ENCODE results near the gene DCAF10. TPM values are rescaled to one million over a fixed set of nuclear protein-coding genes. Genes with fewer than 3 reads are reported as not detected.

DCAF10 gene
- total RNA-seq, 1 donor from 2014 or later: 32.2 TPM

GRCh38 chr9:37784291-37784615 lies 16.3 kb upstream of the DCAF10 start:
- Mint-ChIP-seq H3K36me3 (ENCODE audit: low read depth) (peaks cover 13% of the 10 kb centered on the region), H3K9me3 (ENCODE audit: low read depth) (no peaks in the 10 kb centered on the region), H3K4me3 (ENCODE audit: unreplicated experiment) (peak overlapping the region; percentile 97), H3K4me1 (ENCODE audit: low read depth) (peaks cover 39% of the 10 kb centered on the region), H3K27ac (ENCODE audit: unreplicated experiment) (peak overlapping the region; percentile 96), H3K27me3 (ENCODE audit: low read depth) (no peaks in the 10 kb centered on the region)
- no peak for TF ChIP-seq CTCF (IDR thresholded peaks at IDR 0.05)
- DNase-seq (ENCODE audit: low spot score): no peak

GRCh38 chr9:37784616-37785483 lies 15.7 kb upstream of the DCAF10 start, which contains the start of gene EXOSC3:
EXOSC3 (minus strand) TSS chr9:37785064; CDS start chr9:37785044, 20 bp downstream.
- H3K4me3 Mint-ChIP-seq (ENCODE audit: unreplicated experiment): peak within 1 kb of the TSS; percentile 97
- H3K9me3 Mint-ChIP-seq (ENCODE audit: low read depth): no peaks in the 10 kb centered on the region
- peak; percentile 45 for TF ChIP-seq CTCF (IDR thresholded peaks at IDR 0.05)
- H3K4me1 Mint-ChIP-seq (ENCODE audit: low read depth): peaks cover 39% of the 10 kb centered on the region
- H3K27me3 Mint-ChIP-seq (ENCODE audit: low read depth): no peaks in the 10 kb centered on the region
- DNase-seq (ENCODE audit: low spot score): peak; percentile 96
- H3K27ac Mint-ChIP-seq (ENCODE audit: unreplicated experiment): peak within 1 kb of the TSS; percentile 96
- peaks cover 13% of the 10 kb centered on the region for H3K36me3 Mint-ChIP-seq (ENCODE audit: low read depth)

- Mint-ChIP-seq H3K27ac (ENCODE audit: unreplicated experiment) (no peak overlapping the region), H3K9me3 (ENCODE audit: low read depth) (no peaks in the 10 kb centered on the region), H3K27me3 (ENCODE audit: low read depth) (no peaks in the 10 kb centered on the region), H3K36me3 (ENCODE audit: low read depth) (peaks cover 10% of the 10 kb centered on the region), H3K4me1 (ENCODE audit: low read depth) (peaks cover 34% of the 10 kb centered on the region), H3K4me3 (ENCODE audit: unreplicated experiment) (no peak overlapping the region)
- peak; percentile 92 for DNase-seq (ENCODE audit: low spot score)
- TF ChIP-seq CTCF (IDR thresholded peaks at IDR 0.05): no peak
These were observed 13.5 kb upstream of the DCAF10 start for GRCh38 chr9:37787059-37787458.

- Mint-ChIP-seq H3K27ac (ENCODE audit: unreplicated experiment) (no peak overlapping the region), H3K9me3 (ENCODE audit: low read depth) (no peaks in the 10 kb centered on the region), H3K4me1 (ENCODE audit: low read depth) (peaks cover 23% of the 10 kb centered on the region), H3K27me3 (ENCODE audit: low read depth) (no peaks in the 10 kb centered on the region), H3K4me3 (ENCODE audit: unreplicated experiment) (no peak overlapping the region), H3K36me3 (ENCODE audit: low read depth) (peaks cover 4% of the 10 kb centered on the region)
- no peak for TF ChIP-seq CTCF (IDR thresholded peaks at IDR 0.05)
- DNase-seq (ENCODE audit: low spot score): no peak
These were observed 12.3 kb upstream of the DCAF10 start for GRCh38 chr9:37788332-37788731.

- H3K4me3 Mint-ChIP-seq (ENCODE audit: unreplicated experiment): no peak overlapping the region
- no peaks in the 10 kb centered on the region for H3K27me3 Mint-ChIP-seq (ENCODE audit: low read depth)
- DNase-seq (ENCODE audit: low spot score): no peak
- H3K4me1 Mint-ChIP-seq (ENCODE audit: low read depth): peaks cover 8% of the 10 kb centered on the region
- no peak for TF ChIP-seq CTCF (IDR thresholded peaks at IDR 0.05)
- H3K27ac Mint-ChIP-seq (ENCODE audit: unreplicated experiment): no peak overlapping the region
- peaks cover 4% of the 10 kb centered on the region for H3K36me3 Mint-ChIP-seq (ENCODE audit: low read depth)
- H3K9me3 Mint-ChIP-seq (ENCODE audit: low read depth): no peaks in the 10 kb centered on the region
These were observed 10.5 kb upstream of the DCAF10 start for GRCh38 chr9:37790096-37790495.

All from chondrocyte (in vitro differentiated cells).